Measurements from ENCODE around the gene LRRIQ4.

The LRRIQ4 gene

GRCh38 chr3:169812332-169813235 is at the start of gene LRRIQ4, which contains the start of gene LRRC34:
Gene LRRIQ4, plus strand, starts transcription at chr3:169812870. Its CDS starts 9,052 bp downstream, at chr3:169821922.
Gene LRRC34, minus strand, starts transcription at chr3:169812904. Its CDS starts 356 bp downstream, at chr3:169812548.
- TF ChIP-seq POLR2A (IDR thresholded peaks at IDR 0.05; ENCODE audit: low read depth, low read length) = no peak; the same call in 1 of the 2 replicates
- peak; percentile 36 for DNase-seq (ENCODE audit: insufficient read length, low spot score)
- FAIRE-seq = no peak

GRCh38 chr3:169764312-169764881 is 48.3 kb upstream of the LRRIQ4 start:
- FAIRE-seq (no peak), DNase-seq (ENCODE audit: insufficient read length, low spot score) (no peak)
- peak; percentile 34; the same call in 1 of the 2 replicates for TF ChIP-seq POLR2A (IDR thresholded peaks at IDR 0.05; ENCODE audit: low read depth, low read length)

- DNase-seq (ENCODE audit: insufficient read length, low spot score) (peak; percentile 62), FAIRE-seq (peak; percentile 86)
- TF ChIP-seq POLR2A (IDR thresholded peaks at IDR 0.05; ENCODE audit: low read depth, low read length) = peak; percentile 70
Measured at GRCh38 chr3:169764882-169765612, 47.6 kb upstream of the LRRIQ4 start, which contains the start of gene TERC. Gene TERC, minus strand, starts transcription at chr3:169765060.

- DNase-seq (ENCODE audit: insufficient read length, low spot score) (no peak), FAIRE-seq (no peak)
- no peak for TF ChIP-seq POLR2A (IDR thresholded peaks at IDR 0.05; ENCODE audit: low read depth, low read length)
Measured at GRCh38 chr3:169769287-169770181, 43.1 kb upstream of the LRRIQ4 start, which contains the start of gene ACTRT3. Gene ACTRT3, minus strand, starts transcription at chr3:169769561. Its CDS starts 41 bp downstream, at chr3:169769520.

- FAIRE-seq (peak; percentile 48), DNase-seq (ENCODE audit: insufficient read length, low spot score) (peak; percentile 10)
- TF ChIP-seq POLR2A (IDR thresholded peaks at IDR 0.05; ENCODE audit: low read depth, low read length) = no peak
Measured at GRCh38 chr3:169771497-169772304, 41.0 kb upstream of the LRRIQ4 start.

GRCh38 chr3:169772305-169772896 is 40.3 kb upstream of the LRRIQ4 start:
- DNase-seq (ENCODE audit: insufficient read length, low spot score) (peak; percentile 26), FAIRE-seq (peak; percentile 57)
- peak; percentile 38; the same call in 1 of the 2 replicates for TF ChIP-seq POLR2A (IDR thresholded peaks at IDR 0.05; ENCODE audit: low read depth, low read length)

GRCh38 chr3:169772897-169773816 is 39.5 kb upstream of the LRRIQ4 start, which contains the start of gene MYNN:
Gene MYNN, plus strand, starts transcription at chr3:169773396. Its CDS starts 900 bp downstream, at chr3:169774296.
- peak; percentile 95 for TF ChIP-seq POLR2A (IDR thresholded peaks at IDR 0.05; ENCODE audit: low read depth, low read length)
- FAIRE-seq (peak; percentile 96), DNase-seq (ENCODE audit: insufficient read length, low spot score) (peak; percentile 53)

DNA sequence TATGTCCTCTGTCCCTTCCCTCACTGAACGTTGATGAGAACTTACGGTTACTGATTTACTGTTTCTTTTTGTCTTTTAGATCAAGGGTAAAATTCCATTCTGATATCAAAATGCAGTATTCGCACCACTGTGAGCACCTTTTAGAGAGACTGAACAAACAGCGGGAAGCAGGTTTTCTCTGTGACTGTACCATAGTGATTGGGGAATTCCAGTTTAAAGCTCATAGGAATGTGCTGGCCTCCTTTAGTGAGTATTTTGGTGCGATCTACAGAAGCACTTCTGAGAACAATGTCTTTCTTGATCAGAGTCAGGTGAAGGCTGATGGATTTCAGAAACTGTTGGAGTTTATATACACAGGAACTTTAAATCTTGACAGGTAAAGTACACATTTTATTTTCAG is 38.5 kb upstream of the LRRIQ4 start:
- peak; percentile 43 for FAIRE-seq
- no peak for DNase-seq (ENCODE audit: insufficient read length, low spot score)
- no peak for TF ChIP-seq POLR2A (IDR thresholded peaks at IDR 0.05; ENCODE audit: low read depth, low read length)

DNA sequence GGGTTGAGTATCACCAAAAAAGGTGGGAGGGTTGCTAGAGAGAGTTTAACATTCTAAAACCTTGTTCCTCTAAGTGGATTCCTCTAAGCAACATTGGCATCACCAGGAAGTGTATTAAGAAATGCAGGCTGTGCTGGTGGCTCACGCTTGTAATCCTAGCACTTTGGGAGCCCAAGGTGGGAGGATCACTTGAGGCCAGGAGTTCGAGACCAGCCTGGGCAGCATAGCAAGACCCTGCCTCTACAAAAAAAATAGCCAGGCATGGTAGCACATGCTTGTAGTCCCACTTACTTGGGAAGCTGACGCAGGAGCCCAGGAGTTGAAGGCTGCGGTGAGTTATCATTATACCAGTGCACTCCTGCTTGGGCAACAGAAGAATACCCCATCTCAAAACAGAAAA is 34.8 kb upstream of the LRRIQ4 start:
- no peak for TF ChIP-seq POLR2A (IDR thresholded peaks at IDR 0.05; ENCODE audit: low read depth, low read length)
- FAIRE-seq (no peak), DNase-seq (ENCODE audit: insufficient read length, low spot score) (no peak)

DNA sequence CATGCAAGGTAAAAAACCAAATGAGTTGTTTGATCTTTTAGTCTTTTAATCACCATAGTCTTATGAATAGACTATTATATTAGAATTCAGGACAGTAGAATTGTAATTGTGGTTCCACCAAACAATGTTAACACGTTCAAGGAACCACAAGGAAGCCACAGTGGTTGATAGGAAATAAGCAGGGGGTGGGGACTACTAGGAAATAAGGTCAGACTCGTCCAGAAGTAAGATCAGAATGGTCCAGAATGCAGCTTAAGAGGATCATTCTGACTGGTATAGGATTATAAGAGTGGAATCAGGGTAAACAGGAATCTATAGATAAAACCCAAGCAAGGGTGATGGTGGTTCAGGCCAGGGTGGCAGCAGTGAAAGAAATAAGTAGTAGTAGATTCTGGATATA is 31.9 kb upstream of the LRRIQ4 start:
- FAIRE-seq (no peak), DNase-seq (ENCODE audit: insufficient read length, low spot score) (no peak)
- no peak for TF ChIP-seq POLR2A (IDR thresholded peaks at IDR 0.05; ENCODE audit: low read depth, low read length)
